Activated T-cell treated with anti-CD3 and anti-CD28 coated beads for 24 hours (primary cell): ENCODE measurements around the gene TPD52L1.

Source experiments
- DNase-seq: peaks from one replicate; pipeline ENCODE4 v3.0.0-alpha.2; 2020; ENCODE audit warnings: low read depth

The TPD52L1 gene

DNA sequence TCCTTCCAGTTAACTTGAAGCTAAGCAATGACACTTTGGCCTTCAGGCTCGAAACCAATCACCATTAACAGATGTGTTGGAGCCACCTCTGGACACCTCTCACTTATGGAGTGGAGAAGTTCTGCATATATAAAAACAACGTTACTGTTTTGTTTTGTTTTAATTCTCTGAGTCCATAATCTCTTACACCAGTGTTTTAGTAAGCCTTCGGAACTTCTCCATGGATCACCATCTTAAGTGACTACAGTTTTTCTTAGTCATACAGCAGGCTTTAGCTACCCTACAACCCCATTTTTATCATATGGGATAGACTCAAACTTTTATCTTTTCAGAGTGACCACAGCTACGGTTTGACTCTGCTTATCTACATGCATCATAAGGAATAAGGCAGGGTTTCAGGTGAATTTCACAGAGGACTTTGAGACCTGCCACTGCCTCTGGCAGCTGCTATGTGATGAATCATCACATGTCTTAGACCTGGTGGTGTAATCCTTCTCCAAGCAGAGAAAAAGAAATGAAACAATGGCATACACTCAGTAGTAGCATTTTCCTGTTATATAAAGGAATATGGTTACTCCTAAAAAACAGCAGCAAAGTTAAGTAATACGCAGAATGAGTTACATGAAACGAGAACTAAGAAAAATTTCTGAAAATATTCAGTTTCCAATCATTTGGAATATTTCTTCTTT lies 153.7 kb downstream of the TPD52L1 start:
- DNase-seq: no peak

- no peak for DNase-seq
Measured at GRCh38 chr6:125307964-125308615, 154.5 kb downstream of the TPD52L1 start.

GRCh38 chr6:125310994-125311649 lies 157.5 kb downstream of the TPD52L1 start:
- DNase-seq: no peak

DNA sequence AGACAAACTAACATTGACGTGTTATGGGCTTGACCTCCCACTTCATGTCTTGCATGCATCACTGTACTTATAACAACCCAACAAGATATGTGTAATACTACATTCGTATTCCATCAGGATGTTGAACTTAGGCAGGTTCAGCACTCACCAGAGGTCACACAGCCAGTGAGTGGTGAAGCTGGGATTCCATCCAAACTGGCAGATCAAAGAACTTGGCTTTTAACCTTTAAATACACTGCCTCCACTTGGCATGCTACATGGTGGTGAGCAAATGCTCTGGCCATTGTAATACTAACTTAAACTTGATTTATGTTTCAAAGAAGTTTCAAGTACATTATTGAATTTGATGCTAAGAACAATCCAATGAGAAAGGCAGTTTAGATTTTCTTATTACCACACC lies 158.9 kb downstream of the TPD52L1 start:
- DNase-seq: no peak

DNA sequence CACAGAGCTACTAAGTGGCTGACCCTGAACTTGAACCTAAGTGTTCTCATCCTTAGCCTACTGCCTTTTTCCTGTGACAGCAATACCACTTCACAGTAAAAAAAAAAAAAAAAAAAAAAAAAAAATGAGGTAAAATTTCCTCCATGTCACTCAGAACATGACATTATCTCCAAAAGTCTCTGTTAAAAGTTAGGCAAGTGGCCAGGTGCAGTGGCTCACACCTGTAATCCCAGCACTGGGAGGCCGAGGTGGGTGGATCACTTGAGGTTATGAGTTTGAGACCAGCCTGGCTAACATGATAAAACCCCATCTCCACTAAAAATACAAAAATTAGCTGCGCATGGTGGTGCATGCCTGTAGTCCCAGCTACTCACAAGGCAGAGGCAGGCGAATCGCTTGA lies 159.4 kb downstream of the TPD52L1 start:
- DNase-seq: no peak
